ENCODE data around the gene WARS2.

WARS2 gene

DNA sequence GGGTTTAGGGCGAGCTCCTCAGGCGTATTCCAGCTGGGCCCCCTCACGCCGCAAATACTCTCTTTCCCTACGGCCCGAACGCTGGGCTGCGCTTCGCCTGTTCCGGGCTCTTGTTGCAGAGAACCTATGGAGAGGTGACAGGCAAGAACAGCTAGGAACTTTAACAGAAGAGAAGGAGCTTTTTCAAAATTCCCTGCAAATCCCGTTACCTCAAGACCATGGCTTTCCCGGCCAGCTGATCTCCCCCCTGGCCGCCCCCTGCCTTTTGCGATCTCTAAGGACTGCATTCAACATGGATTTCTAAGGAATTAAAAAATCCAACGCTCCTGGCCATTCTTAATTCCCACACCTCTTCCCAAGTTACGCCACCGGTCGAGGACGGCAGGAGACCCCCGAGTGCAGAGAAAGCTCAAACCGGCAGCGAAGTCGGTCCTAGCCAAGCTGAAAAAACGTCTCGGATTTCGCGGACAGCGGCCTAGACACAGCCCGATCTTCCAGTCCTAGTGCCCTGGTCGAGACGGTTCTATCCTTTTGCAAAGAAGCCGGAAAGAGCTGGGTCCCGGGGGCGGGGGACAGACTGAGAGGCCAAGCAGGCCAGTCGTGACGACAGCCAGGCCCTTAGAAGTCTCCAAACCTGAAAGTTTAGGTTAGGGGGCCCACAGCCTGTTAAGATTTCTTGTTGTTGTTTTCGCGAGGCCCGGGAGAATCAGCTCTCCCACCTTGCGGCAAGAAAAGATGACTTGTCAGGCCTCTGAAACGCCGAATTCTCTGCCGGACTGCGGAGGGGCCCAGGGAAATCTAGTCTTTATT lies 151.2 kb downstream of the WARS2 start:
- Histone ChIP-seq H3K36me3 (ENCODE audit: insufficient read depth, low read length) (no peaks in the 10 kb centered on the region), H3K9me3 (ENCODE audit: control insufficient read depth, insufficient read depth, low read length) (no peaks in the 10 kb centered on the region), H3K9ac (ENCODE audit: low read depth, low read length) (peak overlapping the region; percentile 89; the same call in 1 of the 2 replicates), H3K4me1 (ENCODE audit: insufficient read depth, low read length) (no peaks in the 10 kb centered on the region)

DNA sequence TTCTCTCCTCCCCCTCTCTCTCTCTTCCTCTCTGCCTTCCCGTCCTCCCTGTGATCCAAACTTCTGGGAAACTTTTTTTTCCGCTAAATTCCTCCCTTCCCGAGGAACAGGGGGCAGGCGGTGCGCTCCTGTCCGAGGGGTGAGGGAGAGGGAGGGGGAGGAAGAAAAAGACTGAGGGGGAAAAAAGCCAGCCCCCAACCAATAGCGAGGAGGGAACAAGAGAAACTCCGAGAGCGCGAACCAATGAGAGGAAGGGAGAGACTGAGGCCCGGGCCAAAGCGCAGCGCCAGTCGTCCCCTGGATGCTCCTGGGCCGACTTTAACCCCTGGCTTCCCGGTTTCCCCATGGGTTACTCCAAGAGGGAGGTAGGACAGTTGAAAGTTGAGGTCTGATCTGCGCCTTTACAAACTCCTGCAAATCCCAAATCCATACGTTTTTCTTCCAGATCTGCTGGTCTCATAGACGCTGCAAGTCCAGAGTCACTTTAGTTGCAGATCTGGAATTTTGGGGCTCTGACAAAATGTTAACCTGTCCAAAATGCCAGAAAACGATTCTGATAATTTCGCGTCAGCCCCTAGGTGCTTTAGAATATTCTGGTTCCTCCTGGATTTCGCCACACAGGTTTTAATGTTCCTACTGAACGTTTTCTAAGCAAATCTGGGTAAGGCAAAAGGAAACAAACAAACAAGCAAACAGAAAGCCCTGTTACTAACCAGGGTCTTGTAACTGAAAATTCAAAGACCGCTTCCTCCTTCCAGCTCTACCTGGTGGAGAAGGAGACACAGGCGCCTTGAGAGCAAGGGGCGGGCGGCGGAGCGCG lies 152.1 kb downstream of the WARS2 start, which contains the start of gene TBX15:
Gene TBX15, minus strand, starts transcription at position 158 of the 820 bp plus-strand sequence. CDS start 548 bp downstream, outside the sequence.
- Histone ChIP-seq H3K9ac (ENCODE audit: low read depth, low read length) (peak within 1 kb of the TSS; percentile 89), H3K4me1 (ENCODE audit: insufficient read depth, low read length) (no peaks in the 10 kb centered on the region), H3K9me3 (ENCODE audit: control insufficient read depth, insufficient read depth, low read length) (no peaks in the 10 kb centered on the region), H3K36me3 (ENCODE audit: insufficient read depth, low read length) (no peaks in the 10 kb centered on the region)

GRCh38 chr1:118987468-118988185 lies 152.8 kb downstream of the WARS2 start:
- Histone ChIP-seq H3K36me3 (ENCODE audit: insufficient read depth, low read length) (no peaks in the 10 kb centered on the region), H3K9ac (ENCODE audit: low read depth, low read length) (peak overlapping the region; percentile 89), H3K9me3 (ENCODE audit: control insufficient read depth, insufficient read depth, low read length) (no peaks in the 10 kb centered on the region), H3K4me1 (ENCODE audit: insufficient read depth, low read length) (no peaks in the 10 kb centered on the region)

DNA sequence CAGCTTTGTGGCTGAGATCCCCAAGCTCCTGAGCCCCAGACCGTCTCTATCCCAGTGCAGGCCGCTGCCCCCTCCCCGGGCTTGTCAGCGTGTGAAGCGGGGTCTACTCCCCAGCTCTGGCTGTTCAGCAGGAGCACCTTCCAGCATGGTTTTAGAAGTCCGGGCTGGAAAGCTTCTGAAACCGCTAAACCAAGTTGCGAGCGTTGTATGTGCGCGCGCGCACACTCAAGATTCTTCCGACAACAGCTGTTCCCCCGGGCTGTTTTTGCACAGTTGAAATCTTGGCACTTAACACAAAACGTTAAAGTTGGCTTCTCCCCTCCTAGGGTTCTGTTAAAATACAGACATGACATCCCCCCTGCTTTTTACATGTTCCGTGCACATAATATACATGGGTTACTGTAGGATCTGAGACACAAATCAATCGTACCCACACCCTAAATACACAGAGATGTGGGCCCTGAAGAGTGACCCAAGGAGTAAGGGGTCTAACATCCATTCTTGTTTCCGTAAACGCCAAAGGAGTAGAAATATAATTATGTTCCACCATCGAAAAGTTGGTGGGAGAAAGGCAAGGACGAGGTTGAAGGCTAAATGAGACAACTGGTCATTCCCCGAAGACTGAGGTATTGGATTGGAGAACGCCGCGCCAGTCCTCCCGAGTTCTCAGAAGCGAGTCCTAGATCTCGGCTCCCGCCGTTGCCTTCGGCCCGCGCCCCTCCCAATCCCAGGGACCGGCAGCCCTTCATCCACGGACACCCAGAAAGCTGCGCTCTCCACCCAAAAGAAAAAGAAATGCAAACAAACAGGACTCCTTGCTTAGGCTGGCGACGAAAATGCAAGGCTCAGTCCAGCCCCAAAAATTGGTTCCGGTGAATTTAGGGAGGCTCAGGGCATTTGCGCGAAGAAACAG lies 153.6 kb downstream of the WARS2 start:
- Histone ChIP-seq H3K9me3 (ENCODE audit: control insufficient read depth, insufficient read depth, low read length) (no peaks in the 10 kb centered on the region), H3K4me1 (ENCODE audit: insufficient read depth, low read length) (no peaks in the 10 kb centered on the region), H3K9ac (ENCODE audit: low read depth, low read length) (peak overlapping the region; percentile 89), H3K36me3 (ENCODE audit: insufficient read depth, low read length) (no peaks in the 10 kb centered on the region)

GRCh38 chr1:118985640-118986554 lies 154.6 kb downstream of the WARS2 start:
- Histone ChIP-seq H3K36me3 (ENCODE audit: insufficient read depth, low read length) (no peaks in the 10 kb centered on the region), H3K9me3 (ENCODE audit: control insufficient read depth, insufficient read depth, low read length) (no peaks in the 10 kb centered on the region), H3K9ac (ENCODE audit: low read depth, low read length) (peak overlapping the region; percentile 89; the same call in 1 of the 2 replicates)

GRCh38 chr1:118984722-118985639 lies 155.5 kb downstream of the WARS2 start:
- Histone ChIP-seq H3K9me3 (ENCODE audit: control insufficient read depth, insufficient read depth, low read length) (no peaks in the 10 kb centered on the region), H3K4me1 (ENCODE audit: insufficient read depth, low read length) (no peaks in the 10 kb centered on the region), H3K36me3 (ENCODE audit: insufficient read depth, low read length) (no peaks in the 10 kb centered on the region), H3K9ac (ENCODE audit: low read depth, low read length) (peak overlapping the region; percentile 89; the same call in 1 of the 2 replicates)

More at GRCh38 chr1:118985640-118986554, 154.6 kb downstream of the WARS2 start:
- no peaks in the 10 kb centered on the region for H3K4me1 ChIP-seq (ENCODE audit: insufficient read depth, low read length)

DNA sequence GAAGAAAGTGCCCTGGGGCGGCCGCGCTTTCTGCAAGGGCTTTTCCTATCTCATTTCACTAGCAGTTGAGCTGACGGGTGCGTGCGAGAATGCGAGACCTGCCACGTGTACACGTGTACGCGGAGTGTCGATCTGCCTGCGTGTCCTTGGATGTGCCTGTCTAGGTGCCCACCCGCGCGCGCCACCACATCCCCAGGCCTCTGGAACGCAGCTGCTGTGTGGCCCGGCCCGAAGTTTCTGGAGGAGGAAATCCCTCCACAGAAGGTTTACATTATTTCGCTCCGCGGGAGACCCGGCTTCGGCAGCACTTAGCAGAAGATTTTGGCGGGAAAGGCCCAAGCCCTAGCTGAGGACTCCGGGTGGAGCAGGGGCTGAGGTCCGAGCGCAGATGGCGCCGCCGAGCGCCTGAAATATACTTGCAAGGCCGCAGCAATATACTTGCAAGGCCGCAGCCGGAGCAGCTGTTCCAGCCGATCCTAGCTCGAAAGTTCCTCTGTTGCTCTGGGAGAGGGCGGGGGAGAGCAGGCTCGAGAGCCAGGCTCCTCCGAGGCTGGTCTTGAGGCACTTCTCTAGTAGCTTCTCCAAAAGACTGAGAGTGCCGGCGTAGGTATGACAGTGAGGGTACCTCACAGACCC lies 156.2 kb downstream of the WARS2 start:
- no peaks in the 10 kb centered on the region for H3K36me3 ChIP-seq (ENCODE audit: insufficient read depth, low read length)
- H3K4me1 ChIP-seq (ENCODE audit: insufficient read depth, low read length): no peaks in the 10 kb centered on the region
- H3K9me3 ChIP-seq (ENCODE audit: control insufficient read depth, insufficient read depth, low read length): no peaks in the 10 kb centered on the region

DNA sequence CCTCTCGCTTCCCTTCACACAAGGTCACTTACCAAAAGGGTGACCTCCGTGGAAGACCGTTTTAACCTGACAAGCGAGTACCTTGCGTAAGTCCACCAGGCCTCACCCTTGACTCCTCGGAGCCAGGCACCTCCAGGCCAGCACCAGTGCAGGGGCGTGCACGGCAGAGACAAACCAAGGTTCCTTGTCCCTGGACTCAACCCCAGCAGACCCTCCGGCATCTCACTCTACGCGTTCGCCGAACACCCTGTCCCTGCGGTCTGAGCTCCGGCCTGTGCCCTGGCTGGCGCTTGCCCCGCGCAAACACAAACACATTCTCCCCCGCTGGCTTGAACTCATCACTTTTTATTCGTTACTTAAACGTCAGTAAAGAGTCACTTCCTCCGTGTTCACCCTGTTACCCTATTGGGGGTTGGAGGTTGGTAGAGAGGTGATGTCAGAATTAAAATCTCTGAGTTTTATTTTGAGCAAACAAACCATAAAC lies 156.9 kb downstream of the WARS2 start:
- Histone ChIP-seq H3K9me3 (ENCODE audit: control insufficient read depth, insufficient read depth, low read length) (no peaks in the 10 kb centered on the region), H3K4me1 (ENCODE audit: insufficient read depth, low read length) (no peaks in the 10 kb centered on the region), H3K36me3 (ENCODE audit: insufficient read depth, low read length) (no peaks in the 10 kb centered on the region), H3K9ac (ENCODE audit: low read depth, low read length) (no peak overlapping the region)

More for the DNA sequence above, 156.2 kb downstream of the WARS2 start:
- no peak overlapping the region for H3K9ac ChIP-seq (ENCODE audit: low read depth, low read length)

- H3K4me1 ChIP-seq (ENCODE audit: insufficient read depth, low read length): no peaks in the 10 kb centered on the region
- H3K9me3 ChIP-seq (ENCODE audit: control insufficient read depth, insufficient read depth, low read length): no peaks in the 10 kb centered on the region
- H3K9ac ChIP-seq (ENCODE audit: low read depth, low read length): no peak overlapping the region
- H3K36me3 ChIP-seq (ENCODE audit: insufficient read depth, low read length): no peaks in the 10 kb centered on the region
Observed at GRCh38 chr1:118982821-118983557, 157.5 kb downstream of the WARS2 start.

DNA sequence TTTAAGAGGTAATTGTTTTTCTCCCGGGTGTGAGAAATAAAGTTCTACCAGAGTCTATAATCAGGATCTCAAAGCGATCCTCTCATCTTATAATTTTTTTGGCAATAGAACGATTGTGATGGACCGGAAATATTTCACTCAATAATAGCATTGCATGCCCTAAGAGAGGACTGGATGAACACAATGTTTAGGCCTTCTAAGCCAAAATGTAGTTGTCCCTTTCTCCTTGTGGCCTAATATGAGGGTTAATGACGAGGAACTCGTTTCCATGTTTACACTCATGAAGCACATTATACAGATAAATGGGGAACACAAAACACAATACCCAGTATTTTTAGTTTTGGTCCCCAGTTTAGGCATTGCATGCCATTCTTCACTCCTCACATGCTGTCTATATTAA lies 158.2 kb downstream of the WARS2 start:
- H3K36me3 ChIP-seq (ENCODE audit: insufficient read depth, low read length): no peaks in the 10 kb centered on the region
- no peaks in the 10 kb centered on the region for H3K9me3 ChIP-seq (ENCODE audit: control insufficient read depth, insufficient read depth, low read length)
- H3K4me1 ChIP-seq (ENCODE audit: insufficient read depth, low read length): no peaks in the 10 kb centered on the region
- no peak overlapping the region for H3K9ac ChIP-seq (ENCODE audit: low read depth, low read length)

DNA sequence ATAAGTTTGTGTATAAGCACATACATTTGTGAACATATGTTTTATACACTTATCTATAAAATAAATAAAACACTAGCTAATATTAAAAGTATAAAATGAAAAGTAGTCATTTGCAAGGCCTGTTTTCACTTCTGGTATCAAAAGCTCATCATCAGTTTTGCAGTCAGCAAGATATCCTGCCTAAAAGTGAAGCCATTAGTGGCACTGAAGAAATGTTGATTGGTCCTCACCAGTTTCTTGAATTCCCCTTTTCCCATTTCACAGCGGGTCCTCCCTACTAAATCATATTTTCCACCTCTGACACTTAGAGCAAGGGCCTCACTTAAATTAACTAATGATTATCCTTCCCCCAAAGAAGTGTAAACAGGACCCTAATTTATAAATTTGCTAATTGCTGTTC lies 159.0 kb downstream of the WARS2 start:
- Histone ChIP-seq H3K4me1 (ENCODE audit: insufficient read depth, low read length) (no peaks in the 10 kb centered on the region), H3K36me3 (ENCODE audit: insufficient read depth, low read length) (no peaks in the 10 kb centered on the region), H3K9ac (ENCODE audit: low read depth, low read length) (no peak overlapping the region), H3K9me3 (ENCODE audit: control insufficient read depth, insufficient read depth, low read length) (no peaks in the 10 kb centered on the region)
